PFSK-1 (cell line): ENCODE measurements around the gene RPA1.

Source experiments
- FOXP2 ChIP-seq: optimal IDR thresholded peaks from 2 replicates; pipeline ENCODE3; 2011; ENCODE audit warnings: borderline replicate concordance, control low read depth, inconsistent platforms; ENCODE audit not compliant: insufficient read depth; ENCODE audit errors: extremely low read length, extremely low read depth
- POLR2AphosphoS5 ChIP-seq: IDR thresholded peaks from 2 replicates; pipeline ENCODE4 v1.6.1; 2012; ENCODE audit warnings: low read depth, mild to moderate bottlenecking, control low read depth, low read length, moderate library complexity
- TAF1 ChIP-seq: IDR thresholded peaks from 2 replicates; pipeline ENCODE4 v1.6.1; 2012; ENCODE audit warnings: low read length, control low read depth, borderline replicate concordance; ENCODE audit not compliant: insufficient read depth
- TF ChIP-seq, protein P1 (sequence below), 2 experiments: IDR thresholded peaks; 2 replicates each; pipeline versions ENCODE4 v1.6.1 to v1.8.0; 2011 to 2012; ENCODE audit warnings: low read depth in 2 of 2, low read length in 2 of 2, control low read depth in 1 of 2, inconsistent platforms in 1 of 2, mild to moderate bottlenecking in 1 of 2, moderate library complexity in 1 of 2; ENCODE audit not compliant: insufficient read depth in 1 of 2

DNA sequence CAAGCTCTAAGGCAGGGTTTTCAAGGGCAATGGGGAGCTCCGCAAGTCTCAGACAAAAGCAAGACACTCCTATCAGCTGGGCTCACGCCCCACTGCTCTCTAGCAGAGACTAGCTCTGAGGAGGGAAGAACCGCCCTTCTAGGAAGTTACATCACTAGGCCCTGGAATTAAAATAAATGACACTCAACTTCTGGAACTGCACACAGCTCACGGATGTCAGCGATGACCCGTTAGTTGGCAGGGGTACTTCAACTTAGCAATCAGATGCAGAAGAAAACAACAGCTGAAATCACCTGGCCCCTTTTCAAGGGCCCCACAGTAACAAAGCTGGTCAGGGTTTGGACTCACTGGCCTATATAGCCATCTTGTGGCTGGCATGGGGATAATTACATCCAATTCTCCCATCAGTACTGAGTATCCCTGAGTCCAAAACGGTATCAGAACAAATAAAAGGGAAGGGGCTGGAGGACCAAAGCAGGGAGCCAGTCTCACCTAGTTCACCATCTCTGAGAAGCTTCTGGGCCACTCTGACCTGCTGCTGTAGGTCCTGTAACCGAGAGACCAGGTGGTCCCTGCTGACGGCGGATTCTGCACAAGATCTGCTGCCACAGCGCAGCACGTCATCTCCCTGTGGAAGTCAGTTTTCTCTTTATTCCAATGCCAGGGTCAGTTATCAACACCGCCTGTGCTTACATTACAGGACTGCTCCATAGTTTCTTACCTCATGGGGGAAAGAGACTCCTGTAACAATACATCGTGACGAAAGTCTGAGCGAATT lies 45.8 kb upstream of the RPA1 start:
- TF ChIP-seq, protein P1, sequence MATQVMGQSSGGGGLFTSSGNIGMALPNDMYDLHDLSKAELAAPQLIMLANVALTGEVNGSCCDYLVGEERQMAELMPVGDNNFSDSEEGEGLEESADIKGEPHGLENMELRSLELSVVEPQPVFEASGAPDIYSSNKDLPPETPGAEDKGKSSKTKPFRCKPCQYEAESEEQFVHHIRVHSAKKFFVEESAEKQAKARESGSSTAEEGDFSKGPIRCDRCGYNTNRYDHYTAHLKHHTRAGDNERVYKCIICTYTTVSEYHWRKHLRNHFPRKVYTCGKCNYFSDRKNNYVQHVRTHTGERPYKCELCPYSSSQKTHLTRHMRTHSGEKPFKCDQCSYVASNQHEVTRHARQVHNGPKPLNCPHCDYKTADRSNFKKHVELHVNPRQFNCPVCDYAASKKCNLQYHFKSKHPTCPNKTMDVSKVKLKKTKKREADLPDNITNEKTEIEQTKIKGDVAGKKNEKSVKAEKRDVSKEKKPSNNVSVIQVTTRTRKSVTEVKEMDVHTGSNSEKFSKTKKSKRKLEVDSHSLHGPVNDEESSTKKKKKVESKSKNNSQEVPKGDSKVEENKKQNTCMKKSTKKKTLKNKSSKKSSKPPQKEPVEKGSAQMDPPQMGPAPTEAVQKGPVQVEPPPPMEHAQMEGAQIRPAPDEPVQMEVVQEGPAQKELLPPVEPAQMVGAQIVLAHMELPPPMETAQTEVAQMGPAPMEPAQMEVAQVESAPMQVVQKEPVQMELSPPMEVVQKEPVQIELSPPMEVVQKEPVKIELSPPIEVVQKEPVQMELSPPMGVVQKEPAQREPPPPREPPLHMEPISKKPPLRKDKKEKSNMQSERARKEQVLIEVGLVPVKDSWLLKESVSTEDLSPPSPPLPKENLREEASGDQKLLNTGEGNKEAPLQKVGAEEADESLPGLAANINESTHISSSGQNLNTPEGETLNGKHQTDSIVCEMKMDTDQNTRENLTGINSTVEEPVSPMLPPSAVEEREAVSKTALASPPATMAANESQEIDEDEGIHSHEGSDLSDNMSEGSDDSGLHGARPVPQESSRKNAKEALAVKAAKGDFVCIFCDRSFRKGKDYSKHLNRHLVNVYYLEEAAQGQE (IDR thresholded peaks at IDR 0.05; ENCODE audit: insufficient read depth in 1 of 2, low read depth in 2 of 2, low read length in 2 of 2) = no peak
- TF ChIP-seq POLR2AphosphoS5 (no peak), TAF1 (no peak), FOXP2 (no peak)
